Skeletal muscle satellite cell (primary cell): ENCODE data around the gene SNTG2.

Experiments
- H3K27me3 ChIP-seq: 2 replicates; pipeline ENCODE4 v1.7.0; 2013; ENCODE audit warnings: low read length; ENCODE audit not compliant: control insufficient read depth, insufficient read depth
- H3K36me3 ChIP-seq: 2 replicates; pipeline ENCODE4 v1.7.0; 2013; ENCODE audit warnings: mild to moderate bottlenecking, control low read depth, low read length; ENCODE audit not compliant: insufficient read depth
- H3K4me1 ChIP-seq: 2 replicates; pipeline ENCODE4 v1.7.0; 2013; ENCODE audit warnings: low read length; ENCODE audit not compliant: control insufficient read depth, insufficient read depth
- H3K4me2 ChIP-seq: 2 replicates; pipeline ENCODE4 v1.7.0; 2013; ENCODE audit warnings: mild to moderate bottlenecking, low read length
- H3K4me3 ChIP-seq: 2 replicates; pipeline ENCODE4 v1.7.0; 2013; ENCODE audit warnings: low read length
- H3K9ac ChIP-seq: 2 replicates; pipeline ENCODE4 v1.7.0; 2013; ENCODE audit warnings: mild to moderate bottlenecking, low read depth, low read length, moderate library complexity
- H3K9me3 ChIP-seq: replicated peaks from 2 replicates; pipeline ENCODE4 v1.7.0; 2013; ENCODE audit warnings: mild to moderate bottlenecking, control low read depth, low read length

The SNTG2 gene

DNA sequence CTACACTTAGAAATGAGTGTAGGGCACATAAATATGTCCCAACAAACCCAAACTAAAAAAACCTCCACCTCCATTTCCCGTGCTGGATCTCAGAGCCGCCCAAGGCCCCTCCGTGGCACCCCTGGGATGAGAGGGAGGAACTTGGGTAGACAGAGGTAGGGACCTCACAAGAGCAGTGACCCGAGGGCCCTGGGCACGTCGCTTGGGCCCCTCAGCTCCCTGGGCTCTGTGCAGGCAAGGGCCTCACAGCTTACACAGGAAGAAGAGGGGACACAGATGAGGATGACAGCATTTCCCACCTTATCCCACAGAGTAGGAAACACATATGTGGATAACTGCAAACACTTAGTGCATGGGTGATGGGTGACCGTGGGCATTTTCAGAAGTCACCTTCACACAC lies 368.7 kb downstream of the SNTG2 start:
- Histone ChIP-seq H3K4me3 (no peak overlapping the region), H3K9ac (no peak overlapping the region), H3K27me3 (no peaks in the 10 kb centered on the region), H3K36me3 (no peaks in the 10 kb centered on the region), H3K4me2 (no peak overlapping the region), H3K4me1 (no peaks in the 10 kb centered on the region), H3K9me3 (no peaks in the 10 kb centered on the region)

DNA sequence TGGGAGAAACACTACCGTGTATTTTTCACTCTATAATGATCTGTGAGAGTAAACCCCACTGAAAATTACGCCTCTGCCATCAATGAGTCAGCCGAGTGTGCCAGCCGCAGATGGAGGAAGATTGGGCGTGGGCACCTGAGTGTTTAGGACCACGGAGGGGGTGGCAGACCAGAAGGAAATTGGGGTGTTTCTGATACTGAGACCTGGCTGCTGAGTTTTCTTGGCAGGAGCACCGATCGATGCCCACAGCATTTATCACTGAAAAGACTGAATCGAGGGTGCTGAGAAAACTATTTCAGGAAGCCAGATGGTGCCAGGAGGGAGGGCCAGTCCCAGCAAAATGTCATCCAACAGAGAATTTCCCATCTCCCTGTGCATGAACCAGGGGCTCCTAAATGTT lies 370.7 kb downstream of the SNTG2 start:
- H3K4me3 ChIP-seq = no peak overlapping the region
- H3K9ac ChIP-seq = no peak overlapping the region
- no peaks in the 10 kb centered on the region for H3K4me1 ChIP-seq
- H3K4me2 ChIP-seq = no peak overlapping the region
- H3K9me3 ChIP-seq = no peaks in the 10 kb centered on the region
- H3K27me3 ChIP-seq = no peaks in the 10 kb centered on the region
- H3K36me3 ChIP-seq = no peaks in the 10 kb centered on the region

DNA sequence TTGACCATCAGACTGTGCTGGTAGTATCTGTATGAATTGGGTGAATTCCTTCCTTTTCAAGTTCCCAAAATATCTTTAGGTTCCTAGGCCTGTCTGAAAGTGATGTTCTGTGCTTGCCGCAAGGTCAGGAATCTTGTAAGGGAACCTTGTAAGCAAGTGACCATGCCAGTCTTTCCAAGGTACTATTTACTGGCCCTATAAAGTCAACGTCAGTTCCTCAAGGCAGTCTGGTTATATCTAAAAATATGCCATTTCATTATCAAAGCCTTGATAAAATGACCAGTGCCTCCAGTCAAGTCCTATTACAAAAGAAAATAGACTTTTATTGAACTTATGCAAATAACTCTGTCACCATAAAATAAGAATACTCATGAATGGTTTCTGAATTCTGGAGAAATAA lies 374.2 kb downstream of the SNTG2 start:
- H3K9ac ChIP-seq = no peak overlapping the region
- H3K36me3 ChIP-seq = no peaks in the 10 kb centered on the region
- H3K27me3 ChIP-seq = no peaks in the 10 kb centered on the region
- H3K4me2 ChIP-seq = no peak overlapping the region
- no peaks in the 10 kb centered on the region for H3K9me3 ChIP-seq
- H3K4me3 ChIP-seq = no peak overlapping the region
- no peaks in the 10 kb centered on the region for H3K4me1 ChIP-seq

DNA sequence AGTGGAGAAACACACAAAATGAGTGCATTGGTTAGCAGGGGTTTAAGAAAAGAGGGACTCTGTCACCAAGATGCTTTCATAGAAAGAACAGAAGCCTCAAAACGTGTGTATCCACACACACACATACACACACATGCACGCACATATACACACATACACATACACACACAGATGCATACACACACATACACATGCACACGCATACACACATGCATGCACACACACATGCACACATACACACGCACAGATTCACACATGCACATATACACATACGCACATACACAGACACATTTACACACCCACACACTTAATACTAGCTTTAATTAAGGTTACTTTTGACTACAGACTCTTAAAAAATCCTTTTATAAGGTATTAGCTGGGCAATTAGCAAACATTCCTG lies 378.0 kb downstream of the SNTG2 start:
- no peaks in the 10 kb centered on the region for H3K9me3 ChIP-seq
- H3K36me3 ChIP-seq = no peaks in the 10 kb centered on the region
- no peaks in the 10 kb centered on the region for H3K4me1 ChIP-seq
- no peaks in the 10 kb centered on the region for H3K27me3 ChIP-seq
- H3K4me3 ChIP-seq = no peak overlapping the region
- no peak overlapping the region for H3K9ac ChIP-seq
- no peak overlapping the region for H3K4me2 ChIP-seq

DNA sequence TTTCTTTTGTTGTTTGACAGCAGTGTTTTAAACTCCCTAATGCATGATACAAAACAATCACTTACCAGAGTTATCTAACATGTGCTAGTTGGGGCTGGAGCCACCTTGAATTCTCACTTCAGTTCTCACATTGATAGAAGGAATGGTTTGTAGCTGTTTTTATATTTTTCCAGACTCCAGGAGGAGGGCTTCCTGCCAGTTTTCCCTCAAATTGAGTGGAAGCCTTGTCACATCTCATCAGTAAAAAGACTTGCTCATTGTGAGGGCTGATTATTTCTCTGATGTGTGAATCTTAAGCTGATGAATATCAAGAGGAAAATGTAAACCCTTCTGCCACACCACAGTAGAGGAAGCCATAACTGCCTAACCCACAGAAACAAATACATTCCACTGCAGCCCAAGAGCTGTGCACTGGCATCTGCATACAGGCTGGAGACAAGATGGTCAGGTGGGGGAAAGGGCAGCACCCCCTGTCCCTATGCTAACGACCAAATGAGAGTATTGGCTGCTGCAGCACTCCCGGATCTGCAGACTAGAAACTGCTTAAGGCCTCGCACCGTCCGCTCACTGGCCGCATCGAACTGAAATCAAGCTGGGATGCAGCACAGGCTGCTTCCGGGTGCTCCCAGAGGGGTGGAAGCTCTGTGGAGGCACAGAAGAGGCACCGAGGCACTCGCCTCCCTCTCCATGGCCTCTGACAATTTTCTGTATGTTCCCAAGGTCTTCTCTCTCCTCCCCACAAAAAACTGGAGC lies 388.9 kb downstream of the SNTG2 start:
- Histone ChIP-seq H3K4me3 (no peak overlapping the region), H3K27me3 (no peaks in the 10 kb centered on the region), H3K4me2 (no peak overlapping the region), H3K4me1 (no peaks in the 10 kb centered on the region), H3K36me3 (no peaks in the 10 kb centered on the region), H3K9ac (no peak overlapping the region), H3K9me3 (no peaks in the 10 kb centered on the region)

DNA sequence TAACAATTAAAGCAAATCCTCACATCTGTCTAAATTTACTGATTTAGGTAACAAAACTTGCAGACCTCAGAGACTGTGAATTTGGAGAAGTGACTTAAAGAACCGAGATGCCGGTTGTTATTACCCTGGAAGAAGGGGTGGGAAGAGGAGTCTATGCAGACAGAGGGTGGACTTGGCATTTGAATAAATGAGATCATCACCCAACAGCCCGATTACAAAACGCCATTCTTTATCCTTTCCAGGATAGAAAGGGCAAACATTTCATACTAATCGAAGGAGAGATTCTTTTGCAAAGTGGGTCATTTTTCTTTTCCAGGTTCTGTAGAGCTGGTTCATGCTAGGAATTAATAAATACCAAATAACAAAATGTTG lies 389.5 kb downstream of the SNTG2 start:
- no peak overlapping the region for H3K9ac ChIP-seq
- H3K4me2 ChIP-seq = no peak overlapping the region
- H3K36me3 ChIP-seq = no peaks in the 10 kb centered on the region

DNA sequence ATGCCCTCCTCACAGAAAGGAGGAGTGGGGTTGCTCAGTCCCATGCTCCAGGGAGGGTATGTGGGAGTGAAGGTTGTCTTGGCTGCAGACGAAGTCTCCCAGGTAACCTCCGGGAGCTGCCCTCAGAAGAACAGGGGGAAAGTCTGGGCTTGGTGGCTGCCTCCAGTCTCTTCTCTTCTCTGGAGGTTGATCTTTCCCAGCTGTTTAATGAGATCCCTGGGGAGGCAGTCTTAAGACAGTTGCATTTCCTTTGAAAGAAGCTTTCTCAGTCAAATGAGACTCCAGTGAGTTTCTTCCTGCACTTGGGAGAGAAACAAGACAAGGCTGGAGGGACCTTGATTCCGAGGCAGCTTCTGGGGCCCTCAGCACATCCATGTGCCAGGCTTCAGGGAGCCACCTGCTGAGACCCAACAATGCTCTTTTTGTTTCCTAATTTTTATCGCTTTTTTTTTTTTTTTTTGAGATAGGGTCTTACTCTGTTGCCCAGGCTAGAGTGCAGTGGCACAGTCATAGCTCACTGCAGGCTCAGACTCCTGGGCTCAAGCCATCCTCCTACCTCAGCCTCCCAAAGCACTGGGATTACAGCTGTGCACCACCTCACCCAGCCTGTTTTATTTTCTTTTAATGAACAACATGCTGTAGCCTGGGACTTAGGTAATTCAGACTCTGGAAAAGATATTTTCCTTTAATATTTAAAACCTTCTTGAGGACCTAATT lies 390.9 kb downstream of the SNTG2 start:
- no peak overlapping the region for H3K9ac ChIP-seq
- no peaks in the 10 kb centered on the region for H3K4me1 ChIP-seq
- no peaks in the 10 kb centered on the region for H3K36me3 ChIP-seq
- no peaks in the 10 kb centered on the region for H3K27me3 ChIP-seq
- H3K4me2 ChIP-seq = no peak overlapping the region
- no peaks in the 10 kb centered on the region for H3K9me3 ChIP-seq
- H3K4me3 ChIP-seq = no peak overlapping the region

More for the DNA sequence above, 389.5 kb downstream of the SNTG2 start:
- H3K27me3 ChIP-seq = no peaks in the 10 kb centered on the region
- H3K4me1 ChIP-seq = no peaks in the 10 kb centered on the region
- no peak overlapping the region for H3K4me3 ChIP-seq
- H3K9me3 ChIP-seq = no peaks in the 10 kb centered on the region

DNA sequence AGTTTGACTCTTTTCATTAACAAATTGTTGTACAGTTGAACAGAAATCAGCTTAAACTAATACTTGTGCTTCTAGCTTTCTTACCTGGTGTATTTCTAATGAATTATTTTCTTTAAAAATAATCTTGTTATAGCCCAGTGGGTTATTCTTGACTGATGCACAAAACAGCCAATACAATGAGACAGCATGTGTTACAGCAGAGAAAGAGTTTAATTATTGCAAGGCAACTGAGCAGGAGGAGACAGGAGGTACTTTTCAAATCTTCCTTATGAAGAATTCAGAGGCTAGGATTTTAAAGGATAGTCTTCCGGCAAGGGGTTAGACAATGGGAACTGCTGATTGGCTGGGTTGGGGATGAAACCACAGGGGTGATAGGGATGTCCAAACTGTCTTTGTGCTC lies 398.1 kb downstream of the SNTG2 start:
- peaks cover 3% of the 10 kb centered on the region for H3K9me3 ChIP-seq
- H3K9ac ChIP-seq = no peak overlapping the region
- no peaks in the 10 kb centered on the region for H3K36me3 ChIP-seq
- H3K4me1 ChIP-seq = no peaks in the 10 kb centered on the region
- no peak overlapping the region for H3K4me3 ChIP-seq
- no peaks in the 10 kb centered on the region for H3K27me3 ChIP-seq
- H3K4me2 ChIP-seq = no peak overlapping the region

DNA sequence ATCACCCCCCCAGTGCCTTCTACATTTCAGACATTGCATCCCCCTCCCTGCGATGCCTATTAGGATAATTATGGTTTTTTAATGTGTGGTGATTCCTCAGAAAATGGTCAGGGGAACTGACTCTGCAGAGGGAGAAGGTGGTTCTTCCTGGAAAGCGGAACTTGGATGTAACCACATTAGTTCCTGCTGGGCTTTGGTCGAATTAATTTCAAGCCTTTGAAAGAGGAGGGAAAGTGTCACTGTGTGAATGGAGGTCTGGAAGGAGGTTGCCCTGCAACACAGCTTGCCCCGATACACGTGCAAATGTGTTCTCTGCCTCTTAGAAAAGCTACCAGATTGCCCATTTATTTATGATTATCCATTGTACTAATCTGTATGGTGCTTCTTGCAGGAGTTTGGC lies 399.5 kb downstream of the SNTG2 start:
- H3K9ac ChIP-seq = no peak overlapping the region
- no peak overlapping the region for H3K4me3 ChIP-seq
- no peaks in the 10 kb centered on the region for H3K4me1 ChIP-seq
- no peaks in the 10 kb centered on the region for H3K36me3 ChIP-seq
- H3K27me3 ChIP-seq = no peaks in the 10 kb centered on the region
- peaks cover 3% of the 10 kb centered on the region for H3K9me3 ChIP-seq
- no peak overlapping the region for H3K4me2 ChIP-seq

DNA sequence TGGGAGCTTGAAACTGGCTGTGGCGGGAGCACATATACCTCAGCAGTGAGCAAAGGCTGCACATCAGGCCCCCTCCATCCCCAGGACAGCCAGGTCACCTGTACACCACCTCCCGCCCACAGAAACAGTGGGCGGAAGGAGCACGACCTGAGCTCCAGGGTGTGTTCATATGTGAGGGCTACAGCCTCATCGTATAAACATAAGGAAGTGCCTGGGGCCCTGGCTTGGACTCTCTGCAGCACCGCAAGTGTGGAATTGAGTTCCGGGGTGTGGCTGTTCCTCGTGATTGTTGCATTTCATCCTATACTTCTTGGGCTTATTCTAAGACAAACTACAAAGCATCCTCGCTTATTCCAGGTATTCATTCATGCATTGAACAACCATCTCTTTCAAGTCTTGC lies 402.5 kb downstream of the SNTG2 start:
- H3K9me3 ChIP-seq = peaks cover 8% of the 10 kb centered on the region
- H3K4me3 ChIP-seq = no peak overlapping the region

DNA sequence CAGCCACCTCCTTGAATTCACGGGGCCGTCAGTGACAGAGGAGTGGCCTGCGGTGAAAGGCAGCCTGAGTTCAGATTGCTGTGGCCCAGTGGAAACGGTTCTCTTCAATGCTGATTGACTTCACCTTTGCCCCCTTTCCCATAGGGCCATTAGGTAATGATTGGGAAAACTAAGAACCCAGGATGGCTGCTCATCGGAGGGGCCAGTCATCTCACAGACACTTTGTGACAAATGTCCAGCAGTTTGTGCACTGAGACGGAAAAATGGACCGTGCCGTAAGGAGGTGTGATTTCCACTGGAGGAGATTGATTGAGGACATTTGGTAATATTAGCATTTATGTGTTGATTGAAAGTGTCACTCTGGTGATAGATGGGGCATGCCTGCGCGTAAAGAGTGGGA lies 402.9 kb downstream of the SNTG2 start:
- H3K4me2 ChIP-seq = no peak overlapping the region
- H3K27me3 ChIP-seq = no peaks in the 10 kb centered on the region
- no peak overlapping the region for H3K9ac ChIP-seq
- H3K9me3 ChIP-seq = peaks cover 6% of the 10 kb centered on the region
- no peak overlapping the region for H3K4me3 ChIP-seq
- H3K4me1 ChIP-seq = no peaks in the 10 kb centered on the region
- no peaks in the 10 kb centered on the region for H3K36me3 ChIP-seq

More for the DNA sequence above, 402.5 kb downstream of the SNTG2 start:
- H3K4me1 ChIP-seq = no peaks in the 10 kb centered on the region
- no peak overlapping the region for H3K4me2 ChIP-seq
- no peaks in the 10 kb centered on the region for H3K36me3 ChIP-seq
- H3K9ac ChIP-seq = no peak overlapping the region
- H3K27me3 ChIP-seq = no peaks in the 10 kb centered on the region

DNA sequence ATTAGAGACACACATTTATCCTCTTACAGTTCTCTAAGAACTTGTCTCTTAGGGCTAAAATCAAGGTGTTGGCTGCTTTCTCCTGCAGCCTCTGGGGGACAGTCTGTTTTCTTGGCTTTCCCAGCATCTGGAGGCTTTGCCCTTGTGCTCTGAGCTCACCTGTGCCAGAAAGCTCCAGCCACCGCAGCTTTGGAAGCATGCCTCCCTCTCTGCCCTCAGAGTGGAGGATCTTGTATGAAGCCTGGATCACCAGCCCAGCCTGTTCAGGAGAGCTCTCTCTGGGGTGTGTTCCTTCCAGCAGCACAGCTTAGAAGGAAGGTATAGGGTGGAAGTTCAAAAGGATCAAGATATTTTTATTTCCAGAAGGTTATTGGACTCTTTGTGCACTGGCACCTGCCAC lies 409.5 kb downstream of the SNTG2 start:
- no peak overlapping the region for H3K4me2 ChIP-seq
- no peaks in the 10 kb centered on the region for H3K36me3 ChIP-seq
- no peak overlapping the region for H3K4me3 ChIP-seq
- H3K27me3 ChIP-seq = no peaks in the 10 kb centered on the region
- no peaks in the 10 kb centered on the region for H3K4me1 ChIP-seq
- peaks cover 9% of the 10 kb centered on the region for H3K9me3 ChIP-seq
- H3K9ac ChIP-seq = no peak overlapping the region
